H1 (cell line): Measurements from ENCODE around the gene PARP16. TPM values are rescaled to one million over a fixed set of nuclear protein-coding genes. Genes with fewer than 3 reads are reported as not detected.
A peak's percentile ranks its signal among the peaks of the same experiment; 100 is the strongest.

Experiments used
- CTCF ChIA-PET: fragments of 300-600 bp; sonication (Branson Sonifier 250); formaldehyde crosslinking; loops from one replicate; lab custom pipeline; 2021; ENCODE audit not compliant: partially characterized antibody; lab: Charles Lee
- POLR2A ChIA-PET: fragments of 300-600 bp; sonication (Branson Sonifier 250); formaldehyde crosslinking; loops from one replicate; lab custom pipeline; 2021; ENCODE audit warnings: inconsistent platforms; ENCODE audit not compliant: partially characterized antibody; lab: Charles Lee
- DNase-seq, 2 experiments: peaks; one replicate each; pipeline versions ENCODE4 v3.0.0 to v3.0.0-alpha.2; 2010 to 2022; ENCODE audit warnings: low spot score in 2 of 2, low read depth in 1 of 2, mixed read lengths in 1 of 2
- FAIRE-seq: peaks from 2 replicates; lab custom pipeline; 2011; peaks lifted over from hg19 to GRCh38; lab: Jason Lieb, UNC
- H2AFZ ChIP-seq: 2 replicates; pipeline ENCODE4 v1.8.1; 2012; ENCODE audit warnings: low read length, inconsistent platforms
- H2AK5ac ChIP-seq: 2 replicates; pipeline ENCODE4 v1.6.1; 2013; ENCODE audit warnings: low read depth, low read length
- H2BK120ac ChIP-seq: replicated peaks from 2 replicates; pipeline ENCODE3; 2013; ENCODE audit warnings: low read depth, low read length, inconsistent platforms
- H2BK12ac ChIP-seq: 2 replicates; pipeline ENCODE4 v1.6.1; 2013; ENCODE audit warnings: low read depth, low read length
- H2BK15ac ChIP-seq: 2 replicates; pipeline ENCODE4 v1.6.1; 2013; ENCODE audit warnings: low read length
- H2BK20ac ChIP-seq: 2 replicates; pipeline ENCODE4 v1.6.1; 2013; ENCODE audit warnings: low read length
- H2BK5ac ChIP-seq: 2 replicates; pipeline ENCODE4 v1.6.1; 2013; ENCODE audit warnings: low read depth, low read length
- H3K14ac ChIP-seq: 2 replicates; pipeline ENCODE4 v1.6.1; 2013; ENCODE audit warnings: inconsistent platforms; ENCODE audit not compliant: insufficient read length
- H3K18ac ChIP-seq: 2 replicates; pipeline ENCODE4 v1.6.1; 2013; ENCODE audit warnings: low read length; ENCODE audit errors: extremely low read depth
- H3K23ac ChIP-seq: 2 replicates; pipeline ENCODE4 v1.6.1; 2013; ENCODE audit warnings: inconsistent platforms; ENCODE audit not compliant: insufficient read length
- H3K23me2 ChIP-seq: 2 replicates; pipeline ENCODE4 v1.6.1; 2013; ENCODE audit warnings: low read depth, low read length
- H3K27ac ChIP-seq: 2 replicates; pipeline ENCODE4 v1.6.1; 2011; ENCODE audit warnings: low read depth, low read length, inconsistent platforms
- H3K27me3 ChIP-seq, 4 experiments: replicated peaks in 1 of 4; 1 replicate in 1 of 4; 2 replicates in 3 of 4; pipeline versions ENCODE4 v1.6.1 to v1.8.1; 2011 to 2013; ENCODE audit warnings: low read length in 3 of 4, mild to moderate bottlenecking in 3 of 4, inconsistent platforms in 2 of 4, mixed read lengths in 2 of 4, moderate library complexity in 1 of 4; ENCODE audit not compliant: control insufficient read depth in 3 of 4, insufficient read depth in 3 of 4; ENCODE audit errors: extremely low read depth in 1 of 4
- H3K36me3 ChIP-seq, 4 experiments: 2 replicates each; pipeline versions ENCODE4 v1.6.1 to v1.8.1; 2011 to 2013; ENCODE audit warnings: mild to moderate bottlenecking in 4 of 4, low read length in 3 of 4, moderate library complexity in 2 of 4, control low read depth in 1 of 4, inconsistent platforms in 1 of 4; ENCODE audit not compliant: insufficient read depth in 4 of 4, control insufficient read depth in 2 of 4
- H3K4ac ChIP-seq: replicated peaks from 2 replicates; pipeline ENCODE3; 2013; ENCODE audit warnings: low read length, low read depth, mixed read lengths, inconsistent platforms; ENCODE audit not compliant: insufficient read length
- H3K4me1 ChIP-seq, 4 experiments: replicated peaks in 1 of 4; 1 replicate in 1 of 4; 2 replicates in 3 of 4; pipeline versions ENCODE4 v1.6.1 to v1.8.1; 2011 to 2013; ENCODE audit warnings: low read length in 3 of 4, inconsistent platforms in 2 of 4, mixed read lengths in 1 of 4; ENCODE audit not compliant: insufficient read depth in 4 of 4, control insufficient read depth in 3 of 4
- H3K4me2 ChIP-seq, 2 experiments: 2 replicates each; pipeline versions ENCODE4 v1.6.1 to v1.8.1; 2011 to 2013; ENCODE audit warnings: low read depth in 2 of 2, low read length in 2 of 2, control low read depth in 1 of 2, inconsistent platforms in 1 of 2, mild to moderate bottlenecking in 1 of 2; ENCODE audit not compliant: insufficient read depth in 1 of 2
- H3K4me3 ChIP-seq, 4 experiments: fragments of 200-600, 300-600 bp in 1 of 4; sonication (generic), shearing (Covaris generic), sonication (Bioruptor Twin) in 1 of 4; 2 replicates each; pipeline versions ENCODE4 v1.5.1 to v1.8.1; 2011 to 2016; ENCODE audit warnings: low read length in 4 of 4, low read depth in 3 of 4, control low read depth in 2 of 4, inconsistent platforms in 2 of 4, mild to moderate bottlenecking in 2 of 4, mixed read lengths in 1 of 4, moderate library complexity in 1 of 4; ENCODE audit not compliant: insufficient read depth in 2 of 4; ENCODE audit errors: extremely low read depth in 1 of 4
- H3K56ac ChIP-seq: replicated peaks from 2 replicates; pipeline ENCODE3; 2013; ENCODE audit warnings: low read depth, mild to moderate bottlenecking, mixed read lengths, low read length, inconsistent platforms; ENCODE audit not compliant: insufficient read length
- H3K79me1 ChIP-seq: 2 replicates; pipeline ENCODE4 v1.6.1; 2013; ENCODE audit warnings: low read depth, low read length, control low read depth
- H3K79me2 ChIP-seq, 2 experiments: 2 replicates each; pipeline versions ENCODE4 v1.6.1 to v1.8.1; 2012 to 2013; ENCODE audit warnings: low read length in 2 of 2, mild to moderate bottlenecking in 2 of 2, inconsistent platforms in 1 of 2; ENCODE audit not compliant: insufficient read depth in 2 of 2, control insufficient read depth in 1 of 2
- H3K9ac ChIP-seq, 4 experiments: replicated peaks in 1 of 4; 1 replicate in 1 of 4; 2 replicates in 3 of 4; pipeline versions ENCODE4 v1.6.1 to v1.8.1; 2011 to 2013; ENCODE audit warnings: low read depth in 3 of 4, low read length in 3 of 4, control low read depth in 2 of 4, mild to moderate bottlenecking in 2 of 4, moderate library complexity in 2 of 4, inconsistent platforms in 1 of 4; ENCODE audit errors: extremely low read depth in 1 of 4
- H3K9me3 ChIP-seq, 2 experiments: 2 replicates each; pipeline versions ENCODE4 v1.6.1 to v1.8.1; 2012 to 2013; ENCODE audit warnings: mild to moderate bottlenecking in 2 of 2, moderate library complexity in 2 of 2, control low read depth in 1 of 2, inconsistent platforms in 1 of 2, low read depth in 1 of 2, low read length in 1 of 2, mixed read lengths in 1 of 2; ENCODE audit not compliant: insufficient read depth in 2 of 2
- H4K20me1 ChIP-seq, 2 experiments: replicated peaks in 1 of 2; 2 replicates each; pipeline versions ENCODE3 to v1.8.1; 2011 to 2013; ENCODE audit warnings: inconsistent platforms in 2 of 2, low read length in 2 of 2, mild to moderate bottlenecking in 1 of 2; ENCODE audit not compliant: insufficient read depth in 2 of 2, control insufficient read depth in 1 of 2
- H4K5ac ChIP-seq: 2 replicates; pipeline ENCODE4 v1.6.1; 2013; ENCODE audit warnings: low read length, low read depth, mixed read lengths, inconsistent platforms; ENCODE audit not compliant: insufficient read length
- H4K8ac ChIP-seq: 2 replicates; pipeline ENCODE4 v1.8.0; 2013; ENCODE audit warnings: mild to moderate bottlenecking, moderate library complexity, low read length, inconsistent platforms; ENCODE audit not compliant: insufficient read depth; ENCODE audit errors: extremely low read depth
- H4K91ac ChIP-seq: replicated peaks from 2 replicates; pipeline ENCODE3; 2013; ENCODE audit warnings: low read length, mixed read lengths, inconsistent platforms; ENCODE audit not compliant: insufficient read length
- CTCF ChIP-seq, 3 experiments: IDR thresholded peaks; 1 replicate in 2 of 3; 2 replicates in 1 of 3; pipeline versions ENCODE4 v1.5.1 to v1.6.1; 2011; ENCODE audit warnings: low read length in 3 of 3, mild to moderate bottlenecking in 3 of 3, inconsistent platforms in 2 of 3, low read depth in 1 of 3, moderate library complexity in 1 of 3; ENCODE audit not compliant: insufficient read depth in 1 of 3; ENCODE audit errors: control extremely low read depth in 1 of 3
- FOSL1 ChIP-seq: IDR thresholded peaks from 2 replicates; pipeline ENCODE4 v1.6.1; 2011; ENCODE audit warnings: mild to moderate bottlenecking, low read depth, low read length, moderate library complexity; ENCODE audit not compliant: insufficient read depth
- HDAC6 ChIP-seq: IDR thresholded peaks from one replicate; pipeline ENCODE4 v1.7.1; 2012; ENCODE audit warnings: low read depth, mild to moderate bottlenecking, inconsistent platforms, low read length, moderate library complexity
- JUND ChIP-seq: IDR thresholded peaks from 2 replicates; pipeline ENCODE4 v1.6.1; 2011; ENCODE audit warnings: mild to moderate bottlenecking, improper control_type of control experiment, low read length
- TBP ChIP-seq: IDR thresholded peaks from 2 replicates; pipeline ENCODE4 v1.6.1; 2011; ENCODE audit warnings: low read depth, low read length, improper control_type of control experiment
- WGBS, 2 experiments: shearing (Covaris generic) in 1 of 2; methylation state at CpG; one replicate each; pipeline versions ENCODE4 v1.1.6 to v1.1.7; 2013 to 2015; ENCODE audit warnings: low lambda C conversion rate in 2 of 2, mixed read lengths in 2 of 2, inconsistent platforms in 1 of 2, low coverage in 1 of 2, missing lambda C conversion rate in 1 of 2; ENCODE audit not compliant: insufficient replicate concordance in 2 of 2, insufficient coverage in 1 of 2, insufficient read length in 1 of 2; ENCODE audit errors: extremely low coverage in 1 of 2, missing lambda C conversion rate in 1 of 2; 5-methylcytosine and 5-hydroxymethylcytosine counted together
- polyA plus RNA-seq, 7 experiments: library from polyadenylated mRNA; depleted of rRNA in 3 of 7; stranded (reverse) in 5 of 7; unstranded in 2 of 7; fragments of >200 nt in 5 of 7; fragments of 200-250 nt in 2 of 7; gene quantifications; 1 replicate in 5 of 7; 2 replicates in 1 of 7; 4 replicates in 1 of 7; pipeline versions ENCODE4 v1.2.1 to v1.2.3, GENCODE V29; 2011 to 2013; ENCODE audit warnings: missing spikeins in 2 of 7, mixed read lengths in 2 of 7
- total RNA-seq: library from RNA; stranded (reverse); fragmentation: NEBNext Ultra II Directional; extraction: Animal tissue kit (Norgen Biotek cat#: 25700); gene quantifications from 2 replicates; pipeline ENCODE4 v1.2.1, GENCODE V29; 2021

PARP16 gene
- total and polyA plus RNA-seq, 2 of the 8 experiments (the other 6 are each of a cell fraction or from before 2014, with no cell fraction given): 3.7 to 5.0 TPM

- no peak overlapping the region for H3K23ac ChIP-seq
- TF ChIP-seq FOSL1 (no peak), TBP (no peak), JUND (peak; percentile 56; the same call in 1 of the 2 replicates), HDAC6 (no peak), CTCF (IDR thresholded peaks at IDR 0.05; ENCODE audit: control extremely low read depth in 1 of 3, insufficient read depth in 1 of 3, low read depth in 1 of 3, low read length in 3 of 3) (peak; percentile 62 to 98 (median 92))
These were observed 32.2 kb upstream of the PARP16 start for GRCh38 chr15:65318870-65319356.

More at GRCh38 chr15:65318870-65319356, 32.2 kb upstream of the PARP16 start:
- no peak overlapping the region for H3K14ac ChIP-seq
- no peaks in the 10 kb centered on the region for H3K4me1 ChIP-seq
- H2BK12ac ChIP-seq: no peak overlapping the region
- H2AFZ ChIP-seq: no peak overlapping the region
- no peaks in the 10 kb centered on the region for H4K20me1 ChIP-seq
- no peaks in the 10 kb centered on the region for H3K23me2 ChIP-seq
- no peaks in the 10 kb centered on the region for H3K36me3 ChIP-seq
- WGBS, 2 experiments: 33% methylated on average over 5 of the region's 5 CpGs; no CpG with 5 or more reads in 1 of the 2 experiments
- DNase-seq: peak in 1 of 2 experiments; percentile 90
- ChIA-PET CTCF (interaction anchor here (0.6 to 16.2 kb wide), 40 partner anchors 8 to 592 kb away, joined by 3 to 547 read pairs (median 5); partner anchors contain the start of gene RNU5B-1), POLR2A (interaction anchor here (0.6 to 14.3 kb wide), 13 partner anchors 10 to 288 kb away, joined by 3 to 138 read pairs (median 4); partner anchors contain the start of genes IGDCC3 and RNU5B-1)
- no peak overlapping the region for H3K4ac ChIP-seq
- H3K56ac ChIP-seq: no peak overlapping the region
- H3K18ac ChIP-seq: no peak overlapping the region
- no peak overlapping the region for H2BK15ac ChIP-seq
- no peaks in the 10 kb centered on the region for H3K9me3 ChIP-seq
- no peak overlapping the region for H3K4me3 ChIP-seq
- H3K79me1 ChIP-seq: no peaks in the 10 kb centered on the region
- H3K4me2 ChIP-seq: no peak overlapping the region
- no peaks in the 10 kb centered on the region for H3K79me2 ChIP-seq
- 0 out of 7 replicates have a peak, but pooled peaks cover 0 to 3% (median 0%) of the 10 kb centered on the region in 4 experiments for H3K27me3 ChIP-seq
- H4K91ac ChIP-seq: no peak overlapping the region
- H2BK5ac ChIP-seq: no peak overlapping the region
- H3K27ac ChIP-seq: no peak overlapping the region
- H4K8ac ChIP-seq: no peak overlapping the region
- no peak overlapping the region for H4K5ac ChIP-seq
- FAIRE-seq: peak; percentile 80
- no peak overlapping the region for H2BK20ac ChIP-seq
- no peak overlapping the region for H3K9ac ChIP-seq
- H2BK120ac ChIP-seq: no peak overlapping the region
- H2AK5ac ChIP-seq: no peak overlapping the region
